ENCODE data around the gene ZNF438.
"Not testable (repeated sequence)": the region's sequence is repeated elsewhere in the genome, so short reads cannot be mapped to it uniquely, and the experiment has no call there.

The ZNF438 gene

DNA sequence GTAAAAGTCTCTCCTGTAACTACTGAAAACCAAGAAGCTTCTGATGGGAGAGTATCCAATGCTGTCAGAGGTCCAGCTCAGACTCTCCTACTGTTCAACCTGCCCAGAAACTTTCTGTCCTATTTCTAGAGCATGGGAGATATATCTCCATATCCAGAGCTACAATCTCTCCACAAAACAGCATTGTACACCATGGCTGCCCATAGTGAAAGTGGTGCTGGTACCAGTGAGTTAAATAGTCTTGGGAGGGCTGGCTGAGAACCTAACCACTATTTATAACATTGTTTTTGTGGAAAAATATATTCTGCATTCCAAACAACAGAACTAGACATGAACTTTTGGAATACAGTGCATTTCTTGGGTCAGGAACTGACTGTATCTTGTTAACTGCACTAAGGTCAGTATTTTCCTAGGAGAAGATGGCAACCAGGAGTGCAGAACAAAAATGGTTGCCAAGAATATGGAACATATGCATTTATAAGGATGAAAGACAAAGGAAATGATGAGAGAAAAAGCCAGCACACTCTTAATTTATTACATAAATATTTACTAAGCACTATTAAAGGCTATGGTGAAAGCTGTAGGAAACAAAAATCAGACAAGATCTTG, 91.9 kb downstream of the ZNF438 start:
- DNase-seq (ENCODE audit: low read depth in 2 of 2), result no peak

DNA sequence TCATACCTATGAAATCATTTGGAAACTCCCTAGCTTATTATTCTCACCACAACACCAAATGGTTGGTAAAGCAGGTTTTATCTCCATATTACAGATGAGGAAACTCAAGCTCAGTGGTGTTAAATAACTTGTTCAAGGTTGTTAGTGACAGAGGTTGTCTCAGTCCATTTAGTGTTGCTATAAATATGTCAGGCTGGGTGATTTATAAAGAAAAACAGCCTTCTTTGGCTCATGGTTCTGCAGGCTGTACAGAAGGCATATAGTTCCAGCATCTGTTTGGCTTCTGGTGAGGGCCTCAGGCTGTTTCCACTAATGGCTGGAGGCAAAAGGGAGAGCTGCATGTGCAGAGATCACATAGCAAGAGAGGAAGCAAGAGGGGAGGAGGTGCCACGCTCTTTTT, 96.6 kb downstream of the ZNF438 start:
- DNase-seq (ENCODE audit: low read depth in 2 of 2), result no peak

- no peak for DNase-seq (ENCODE audit: low read depth in 2 of 2)
Observed at GRCh38 chr10:30931094-30931493, 100.6 kb downstream of the ZNF438 start.

GRCh38 chr10:30929901-30930520, 101.7 kb downstream of the ZNF438 start:
- no peak for DNase-seq (ENCODE audit: low read depth in 2 of 2)

- not testable (repeated sequence) for DNase-seq (ENCODE audit: low read depth in 2 of 2)
Observed at GRCh38 chr10:30929311-30929729, 102.3 kb downstream of the ZNF438 start.

DNA sequence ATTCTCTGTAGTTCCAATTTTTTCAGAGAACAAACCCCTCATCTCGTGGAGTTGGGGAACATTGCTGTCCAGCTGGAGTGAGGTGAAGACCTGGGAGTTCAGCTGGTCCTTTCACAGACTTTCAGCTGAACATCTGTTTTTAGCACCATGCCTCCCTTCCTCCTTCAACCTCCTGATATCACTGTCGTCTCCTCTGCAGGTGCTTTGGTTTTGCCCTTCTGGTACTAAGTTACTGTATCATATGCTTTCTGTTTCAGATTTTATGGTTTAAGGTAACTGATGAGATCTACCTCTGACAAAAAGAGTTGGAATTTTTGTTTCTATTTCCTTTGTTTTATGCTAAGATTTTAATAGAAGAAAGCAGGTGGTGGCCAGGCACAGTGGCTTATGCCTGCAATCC, 102.9 kb downstream of the ZNF438 start:
- no peak for DNase-seq (ENCODE audit: low read depth in 2 of 2)

GRCh38 chr10:30918651-30919050, 113.0 kb downstream of the ZNF438 start:
- no peak for DNase-seq (ENCODE audit: low read depth in 2 of 2)

- no peak for DNase-seq (ENCODE audit: low read depth in 2 of 2)
Observed at GRCh38 chr10:30917789-30918188, 113.9 kb downstream of the ZNF438 start.

DNA sequence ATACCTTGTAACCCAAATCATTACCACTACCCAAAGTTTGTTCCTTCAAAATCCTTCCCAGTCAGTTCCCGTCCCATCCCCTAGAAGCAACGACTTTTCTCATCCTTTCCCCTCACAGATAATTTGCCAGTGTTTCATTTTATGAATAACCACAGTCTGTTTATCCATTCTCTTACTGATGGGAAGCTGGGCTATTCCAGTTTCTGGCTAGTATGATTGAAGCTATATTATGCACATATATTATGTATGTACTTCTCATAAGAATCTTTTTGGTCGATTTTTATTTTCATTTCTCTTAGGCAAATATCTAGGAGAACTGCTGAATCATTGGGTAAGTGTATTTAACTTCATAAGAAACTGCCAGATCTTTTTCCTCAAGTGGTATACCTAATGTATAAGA, 114.6 kb downstream of the ZNF438 start:
- DNase-seq (ENCODE audit: low read depth in 2 of 2), result no peak

- DNase-seq (ENCODE audit: low read depth in 2 of 2), result no peak
Observed at GRCh38 chr10:30915146-30915545, 116.5 kb downstream of the ZNF438 start.

GRCh38 chr10:30911303-30911863, 120.3 kb downstream of the ZNF438 start:
- no peak for DNase-seq (ENCODE audit: low read depth in 2 of 2)

- no peak for DNase-seq (ENCODE audit: low read depth in 2 of 2)
Observed at GRCh38 chr10:30903397-30904138, 128.1 kb downstream of the ZNF438 start.

- DNase-seq (ENCODE audit: low read depth in 2 of 2), result no peak
Observed at GRCh38 chr10:30902621-30903396, 128.9 kb downstream of the ZNF438 start.

GRCh38 chr10:30901487-30901886, 130.2 kb downstream of the ZNF438 start:
- DNase-seq (ENCODE audit: low read depth in 2 of 2), result not testable (repeated sequence)

- no peak for DNase-seq (ENCODE audit: low read depth in 2 of 2)
Observed at GRCh38 chr10:30898964-30899363, 132.7 kb downstream of the ZNF438 start.

DNA sequence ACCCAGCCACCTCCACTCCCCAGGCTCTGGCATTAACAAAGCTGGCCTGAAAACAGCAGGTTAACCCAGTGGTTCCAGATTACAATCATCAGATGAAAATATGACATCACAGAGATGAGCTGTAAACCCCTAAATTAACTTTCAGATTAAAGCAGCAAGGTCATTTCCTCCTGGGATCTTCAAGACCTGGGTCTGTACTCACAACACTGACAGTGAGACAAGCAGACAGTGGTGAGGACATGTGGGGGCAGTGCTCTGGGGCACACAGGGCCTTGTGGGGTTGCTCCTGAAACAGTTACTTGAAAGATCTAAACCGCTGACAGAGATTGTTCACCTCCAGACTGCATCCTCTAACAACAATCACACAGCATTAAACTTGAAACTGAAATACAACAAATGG, 134.1 kb downstream of the ZNF438 start:
- DNase-seq (ENCODE audit: low read depth in 2 of 2), result no peak

- no peak for DNase-seq (ENCODE audit: low read depth in 2 of 2)
Observed at GRCh38 chr10:30897048-30897447, 134.6 kb downstream of the ZNF438 start.

- no peak for DNase-seq (ENCODE audit: low read depth in 2 of 2)
Observed at GRCh38 chr10:30894221-30894620, 137.4 kb downstream of the ZNF438 start.

DNA sequence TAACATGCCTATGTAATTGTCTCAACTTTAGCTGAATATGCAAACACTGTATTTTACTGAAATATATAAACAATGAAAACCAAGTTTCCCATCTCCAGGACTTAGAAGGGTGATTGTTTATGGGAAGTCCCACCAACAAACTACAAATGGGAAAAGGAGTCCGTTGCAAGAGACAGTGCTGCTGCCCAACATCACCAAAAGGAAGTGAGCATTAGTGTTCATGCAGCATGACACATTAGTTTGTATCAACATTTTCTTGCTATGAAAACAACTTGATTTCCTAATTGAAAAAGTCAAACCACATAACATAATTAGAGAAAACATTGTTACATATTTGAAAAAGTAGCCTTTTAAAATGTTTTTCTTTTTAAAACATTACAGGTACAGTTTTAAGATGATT, 138.5 kb downstream of the ZNF438 start:
- DNase-seq (ENCODE audit: low read depth in 2 of 2), result no peak

DNA sequence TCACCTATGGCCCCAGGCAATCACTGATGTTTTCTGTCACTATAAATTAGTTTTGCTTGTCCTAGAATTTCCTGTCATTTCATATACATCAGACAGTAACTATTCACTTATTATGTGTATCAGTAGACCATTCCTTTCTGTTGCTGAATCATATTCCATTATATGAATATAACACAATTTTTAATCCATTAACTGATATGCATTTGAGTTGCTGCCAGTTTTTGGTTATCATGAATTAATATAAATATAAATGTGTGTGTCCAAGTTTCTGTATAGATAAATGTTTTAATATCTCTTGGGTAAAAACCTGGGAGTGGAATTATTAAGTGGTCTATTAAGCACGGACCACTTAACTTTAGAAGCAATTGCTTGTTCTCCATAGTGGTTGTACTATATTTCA, 143.8 kb downstream of the ZNF438 start:
- no peak for DNase-seq (ENCODE audit: low read depth in 2 of 2)

DNA sequence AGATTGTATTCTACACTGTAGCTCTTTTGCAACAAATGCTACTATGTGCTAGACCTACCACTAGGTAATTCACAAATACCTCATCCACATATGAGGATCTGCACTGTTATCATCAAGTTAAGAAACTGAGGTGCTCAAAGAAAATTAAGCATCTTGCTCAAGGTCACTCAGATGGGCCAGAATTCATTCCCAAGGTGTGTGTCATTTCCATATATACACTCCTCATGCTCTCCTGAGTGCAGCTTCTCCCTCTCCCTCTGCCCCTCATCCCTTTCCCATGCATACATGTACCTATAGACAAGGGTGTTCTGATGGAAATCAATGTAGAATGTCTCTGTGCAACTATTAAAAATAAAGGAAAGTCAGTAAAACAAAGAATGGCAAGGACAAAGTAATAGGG, 146.2 kb downstream of the ZNF438 start:
- no peak for DNase-seq (ENCODE audit: low read depth in 2 of 2)

DNA sequence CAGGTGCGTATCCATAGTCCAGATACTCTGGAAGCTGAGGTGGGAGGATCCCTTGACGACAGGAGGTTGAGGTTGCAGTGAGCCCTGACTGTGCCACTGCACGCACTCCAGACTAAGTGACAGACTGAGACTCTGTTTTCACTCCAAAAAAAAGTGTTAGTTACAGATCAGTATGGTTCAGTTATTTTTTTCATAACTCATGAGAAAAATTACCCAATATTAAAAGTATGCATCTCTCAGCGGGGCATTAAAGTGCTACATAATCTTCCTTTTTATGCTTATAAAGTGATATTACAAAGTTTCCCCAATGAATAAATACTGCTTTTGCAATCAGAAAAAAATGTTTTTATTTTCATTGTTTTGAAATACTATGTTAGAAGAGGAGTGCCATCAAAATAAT, 147.9 kb downstream of the ZNF438 start:
- no peak for DNase-seq (ENCODE audit: low read depth in 2 of 2)

Measured in stimulated activated CD4-positive, alpha-beta T cell treated with anti-CD3 and anti-CD28 coated beads, Interleukin-1b, Interleukin-23, amount 100 ng/mL, for 1 hour (primary cell).